K562 (cell line): ENCODE measurements around the gene CISD3. TPM values are rescaled to one million over a fixed set of nuclear protein-coding genes. Genes with fewer than 3 reads are reported as not detected.

ENCODE experiments used
- ATAC-seq: fragments of 200-7000 bp; cut with Tn5 transposase; 3 replicates; pipeline ENCODE4 v1.9.1; 2020; ENCODE audit warnings: moderate library complexity
- BruUV-seq: library from RNA; stranded (reverse); fragments of 400-500 nt; replicated peaks from 2 replicates; lab custom pipeline; 2021; lab: Mats Ljungman, UMichigan
- CTCF ChIA-PET: fragments of 300-600 bp; formaldehyde crosslinking; extraction: SDS; loops from one replicate; lab custom pipeline; 2021; ENCODE audit warnings: low intra/inter-chr PET ratio; lab: Yijun Ruan, JAX
- POLR2A ChIA-PET: fragments of 300-600, 350-650 bp; sonication (Branson Sonifier 250); formaldehyde crosslinking; extraction: SDS; loops from one replicate; lab custom pipeline; 2021; ENCODE audit warnings: antibody characterized with exemption, inconsistent platforms; lab: Yijun Ruan, JAX
- DNase-seq, 4 experiments: peaks; one replicate each; pipeline versions ENCODE4 v3.0.0 to v3.0.0-alpha.2; 2011 to 2018; ENCODE audit warnings: low spot score in 3 of 4, mixed read lengths in 3 of 4; ENCODE audit errors: extremely low read depth in 1 of 4
- FAIRE-seq: peaks from 2 replicates; lab custom pipeline; 2011; peaks lifted over from hg19 to GRCh38; lab: Jason Lieb, UNC
- H2AFZ ChIP-seq: 2 replicates; pipeline ENCODE4 v1.6.0; 2011; ENCODE audit warnings: low read depth, low read length, control low read depth, inconsistent platforms
- H3K27ac ChIP-seq: fragments of 200-600 bp; 3 replicates; pipeline ENCODE4 v1.8.0; 2011; ENCODE audit warnings: low read depth, mild to moderate bottlenecking, control low read depth, inconsistent platforms, low read length, moderate library complexity, mixed read lengths; ENCODE audit errors: extremely low read depth
- H3K27me3 ChIP-seq, 2 experiments: fragments of 300-600 bp in 1 of 2; 2 replicates in 1 of 2; 3 replicates in 1 of 2; pipeline versions ENCODE4 v1.6.0 to v1.8.0; 2011; ENCODE audit warnings: inconsistent platforms in 2 of 2, low read length in 2 of 2, mild to moderate bottlenecking in 1 of 2, mixed read lengths in 1 of 2, moderate library complexity in 1 of 2; ENCODE audit not compliant: control insufficient read depth in 2 of 2, insufficient read depth in 2 of 2
- H3K36me3 ChIP-seq: fragments of 300-600 bp; 3 replicates; pipeline ENCODE4 v1.8.0; 2011; ENCODE audit warnings: mild to moderate bottlenecking, low read length, inconsistent platforms; ENCODE audit not compliant: control insufficient read depth, insufficient read depth
- H3K4me1 ChIP-seq, 2 experiments: fragments of 200-600 bp in 1 of 2; replicated peaks in 1 of 2; 2 replicates in 1 of 2; 3 replicates in 1 of 2; pipeline versions ENCODE4 v1.5.1 to v1.8.0; 2011; ENCODE audit warnings: inconsistent platforms in 2 of 2, low read length in 2 of 2, mild to moderate bottlenecking in 1 of 2, mixed read lengths in 1 of 2, moderate library complexity in 1 of 2; ENCODE audit not compliant: control insufficient read depth in 2 of 2, insufficient read depth in 2 of 2
- H3K4me2 ChIP-seq: 2 replicates; pipeline ENCODE4 v1.6.1; 2011; ENCODE audit warnings: low read length, control low read depth, inconsistent platforms, mixed read lengths; ENCODE audit not compliant: insufficient read depth
- H3K4me3 ChIP-seq: fragments of 200-600 bp; sonication (generic), shearing (Covaris generic); 2 replicates; pipeline ENCODE4 v1.5.1; 2016; ENCODE audit warnings: control low read depth, inconsistent platforms
- H3K79me2 ChIP-seq: fragments of 200-600 bp; 3 replicates; pipeline ENCODE4 v1.8.0; 2011; ENCODE audit warnings: low read length, inconsistent platforms; ENCODE audit not compliant: control insufficient read depth, insufficient read depth
- H3K9ac ChIP-seq, 2 experiments: 2 replicates each; pipeline versions ENCODE4 v1.6.0 to v1.6.1; 2011; ENCODE audit warnings: low read depth in 2 of 2, low read length in 2 of 2, control low read depth in 1 of 2, inconsistent platforms in 1 of 2, mild to moderate bottlenecking in 1 of 2, mixed read lengths in 1 of 2; ENCODE audit not compliant: insufficient read depth in 1 of 2
- H3K9me1 ChIP-seq: one replicate; pipeline ENCODE4 v1.6.0; 2011; ENCODE audit warnings: inconsistent platforms, mild to moderate bottlenecking, low read length, moderate library complexity; ENCODE audit not compliant: control insufficient read depth, insufficient read depth
- H3K9me3 ChIP-seq: replicated peaks from 2 replicates; pipeline ENCODE4 v1.5.1; 2011; ENCODE audit warnings: low read depth, low read length, inconsistent platforms; ENCODE audit not compliant: control insufficient read depth, insufficient read depth
- H4K20me1 ChIP-seq: replicated peaks from 2 replicates; pipeline ENCODE4 v1.6.1; 2011; ENCODE audit warnings: low read length, inconsistent platforms, mixed read lengths; ENCODE audit not compliant: control insufficient read depth, insufficient read depth
- ARID2 ChIP-seq: fragments of 450-650 bp; IDR thresholded peaks from 2 replicates; pipeline ENCODE4 v1.6.1; 2017; ENCODE audit warnings: antibody characterized with exemption, mild to moderate bottlenecking
- CAMTA2 ChIP-seq: fragments of 250-450 bp; sonication (Bioruptor Pico); conservative IDR thresholded peaks from 2 replicates; pipeline ENCODE4 v1.5.1; 2022
- CHD4 ChIP-seq: fragments of 200-600 bp; sonication (generic); IDR thresholded peaks from 3 replicates; pipeline ENCODE4 v1.6.1; 2012; ENCODE audit warnings: low read depth, mild to moderate bottlenecking, mixed read lengths, low read length, inconsistent platforms; ENCODE audit not compliant: insufficient read depth, insufficient replicate concordance, poor library complexity, severe bottlenecking
- ELF2 ChIP-seq: fragments of 250-450 bp; sonication (Bioruptor Pico); IDR thresholded peaks from 2 replicates; pipeline ENCODE4 v1.5.0; 2021; ENCODE audit warnings: mild to moderate bottlenecking
- LCOR ChIP-seq: sonication (generic); formaldehyde crosslinking; IDR thresholded peaks from 2 replicates; pipeline ENCODE4 v1.8.0; 2022; ENCODE audit warnings: mild to moderate bottlenecking, missing genetic modification reagents
- MAFK ChIP-seq: IDR thresholded peaks from 2 replicates; pipeline ENCODE4 v1.6.1; 2011; ENCODE audit warnings: low read length, improper control_type of control experiment
- PHF8 ChIP-seq: fragments of 200-600 bp; sonication (generic); IDR thresholded peaks from 2 replicates; pipeline ENCODE4 v1.6.1; 2012; ENCODE audit warnings: mixed run types, mild to moderate bottlenecking, inconsistent platforms, low read length, moderate library complexity, borderline replicate concordance
- RAD51 ChIP-seq: fragments of 450-650 bp; IDR thresholded peaks from 2 replicates; pipeline ENCODE4 v1.7.1; 2016; ENCODE audit warnings: low read depth, mild to moderate bottlenecking, borderline replicate concordance
- RB1 ChIP-seq: fragments of 450-650 bp; IDR thresholded peaks from 2 replicates; pipeline ENCODE4 v1.6.1; 2017; ENCODE audit warnings: low read depth, mild to moderate bottlenecking
- SMC3 ChIP-seq: conservative IDR thresholded peaks from 2 replicates; pipeline ENCODE4 v1.6.1; 2011; ENCODE audit warnings: low read depth, low read length, improper control_type of control experiment; ENCODE audit not compliant: insufficient read depth
- TCFL5 ChIP-seq: fragments of 250-450 bp; sonication (Bioruptor Pico); conservative IDR thresholded peaks from 2 replicates; pipeline ENCODE4 v1.6.1; 2021; ENCODE audit warnings: mild to moderate bottlenecking, moderate library complexity, matching md5 sums
- ZBTB12 ChIP-seq: fragments of 250-450 bp; sonication (Bioruptor Pico); IDR thresholded peaks from 2 replicates; pipeline ENCODE4 v1.4.0; 2020
- ZC3H8 ChIP-seq: fragments of 450-650 bp; IDR thresholded peaks from 2 replicates; pipeline ENCODE4 v1.6.1; 2017
- ZNF75A ChIP-seq: fragments of 450-650 bp; formaldehyde crosslinking; IDR thresholded peaks from 2 replicates; pipeline ENCODE4 v1.4.0; 2020; ENCODE audit warnings: mild to moderate bottlenecking
- ZNF780A ChIP-seq: fragments of 250-450 bp; sonication (Bioruptor Pico); IDR thresholded peaks from 2 replicates; pipeline ENCODE4 v1.5.0; 2021; ENCODE audit warnings: mild to moderate bottlenecking
- WGBS: fragments of 100-300 bp; shearing (Covaris generic); methylation state at CpG from one replicate; pipeline ENCODE4 v1.1.6; 2016; ENCODE audit warnings: low coverage, mixed read lengths; ENCODE audit not compliant: insufficient coverage; ENCODE audit errors: missing lambda C conversion rate; 5-methylcytosine and 5-hydroxymethylcytosine counted together
- in situ Hi-C: fragments of 300-500 bp; cut with MboI; formaldehyde crosslinking; loops from 4 replicates; pipeline ENCODE4 v1.15.0; 2018; ENCODE audit warnings: inconsistent platforms, mixed read lengths
- intact Hi-C: fragments of 100-400 bp; cut with micrococcal nuclease; formaldehyde crosslinking; loops from 2 replicates; pipeline ENCODE4 v1.14.2; 2022
- polyA plus RNA-seq, 8 experiments: library from polyadenylated mRNA; depleted of rRNA in 4 of 8; stranded (reverse) in 5 of 8; unstranded in 3 of 8; fragments of >200 nt; fragmentation: Nextera tagmentation in 2 of 8; fragmentation: Illumina TruSeq in 1 of 8; extraction: Ambion mirVana in 2 of 8; extraction: Trizol in 1 of 8; gene quantifications; 2 replicates each; pipeline versions ENCODE4 v1.2.1 to v1.2.3, GENCODE V29; 2011 to 2014; ENCODE audit warnings: inconsistent platforms in 1 of 8, missing spikeins in 1 of 8
- total RNA-seq, 7 experiments: library from RNA; depleted of rRNA in 6 of 7; stranded (reverse); fragments of >200 nt in 6 of 7; fragmentation: Illumina TruSeq in 2 of 7; extraction: Trizol in 2 of 7; gene quantifications; 2 replicates each; pipeline versions ENCODE4 v1.2.1 to v1.2.3, GENCODE V29; 2011 to 2021; ENCODE audit warnings: low replicate concordance in 1 of 7
- TF ChIP-seq, protein P1 (sequence below): fragments of 450-650 bp; formaldehyde crosslinking; IDR thresholded peaks from 2 replicates; pipeline ENCODE4 v1.4.0; 2020; ENCODE audit warnings: mild to moderate bottlenecking, moderate library complexity
- TF ChIP-seq, protein P2 (sequence below): fragments of 250-450 bp; sonication (Bioruptor Pico); IDR thresholded peaks from 2 replicates; pipeline ENCODE4 v1.8.0; 2021; ENCODE audit warnings: moderate library complexity, mild to moderate bottlenecking, inconsistent platforms

The CISD3 gene
- total and polyA plus RNA-seq, 9 of the 15 experiments (the other 6 are each of a cell fraction or from before 2014, with no cell fraction given), result 5.0 to 60.7 (median 15.7) TPM

- WGBS, result 2% methylated on average over 26 of the region's 27 CpGs
- peak overlapping the region; percentile 65 to 96 for H3K9ac ChIP-seq
- peak overlapping the region; percentile 43 for H2AFZ ChIP-seq
- no peaks in the 10 kb centered on the region for H3K27me3 ChIP-seq
- ChIA-PET POLR2A (interaction anchor here (0.5 to 1.8 kb wide), 11 partner anchors 10 to 227 kb away, joined by 3 to 6 read pairs (median 3); partner anchors contain the start of gene MLLT6), CTCF (interaction anchor here (1.7 kb wide), 1 partner anchor 54 kb away, joined by 3 read pairs; no protein-coding TSS in a partner anchor)
- DNase-seq, result peak in 1 of 4 experiments; percentile 46
- H3K9me3 ChIP-seq, result no peaks in the 10 kb centered on the region
- intact Hi-C loops, result loop anchor here (1.0 kb wide), 1 partner anchor 53 kb away; no protein-coding TSS in a partner anchor
- in situ Hi-C loops, result loop anchor here (5.0 kb wide), 1 partner anchor 53 kb away; no protein-coding TSS in a partner anchor
- peaks cover 43 to 77% of the 10 kb centered on the region in 2 experiments for H3K4me1 ChIP-seq
- H3K4me2 ChIP-seq, result peak overlapping the region; percentile 88
- H3K4me3 ChIP-seq, result peak overlapping the region; percentile 55
- H3K27ac ChIP-seq, result peak overlapping the region; percentile 49
- peaks cover 24% of the 10 kb centered on the region for H3K79me2 ChIP-seq
- FAIRE-seq, result no peak
- peaks cover 43% of the 10 kb centered on the region; the same call in 2 of the 3 replicates for H3K36me3 ChIP-seq
- peaks cover 3% of the 10 kb centered on the region for H3K9me1 ChIP-seq
- BruUV-seq, result TSS peak; percentile 27
- 0 out of 3 replicates have a peak, but pooled peaks have one; percentile 1 for ATAC-seq
- 0 out of 2 replicates have a peak, but pooled peaks cover 3% of the 10 kb centered on the region for H4K20me1 ChIP-seq
- no peak for TF ChIP-seq SMC3
- no peak for TF ChIP-seq RB1
- TF ChIP-seq PHF8, result no peak
- no peak for TF ChIP-seq ZBTB12 (CRISPR knock-in tag)
- TF ChIP-seq, protein P1, sequence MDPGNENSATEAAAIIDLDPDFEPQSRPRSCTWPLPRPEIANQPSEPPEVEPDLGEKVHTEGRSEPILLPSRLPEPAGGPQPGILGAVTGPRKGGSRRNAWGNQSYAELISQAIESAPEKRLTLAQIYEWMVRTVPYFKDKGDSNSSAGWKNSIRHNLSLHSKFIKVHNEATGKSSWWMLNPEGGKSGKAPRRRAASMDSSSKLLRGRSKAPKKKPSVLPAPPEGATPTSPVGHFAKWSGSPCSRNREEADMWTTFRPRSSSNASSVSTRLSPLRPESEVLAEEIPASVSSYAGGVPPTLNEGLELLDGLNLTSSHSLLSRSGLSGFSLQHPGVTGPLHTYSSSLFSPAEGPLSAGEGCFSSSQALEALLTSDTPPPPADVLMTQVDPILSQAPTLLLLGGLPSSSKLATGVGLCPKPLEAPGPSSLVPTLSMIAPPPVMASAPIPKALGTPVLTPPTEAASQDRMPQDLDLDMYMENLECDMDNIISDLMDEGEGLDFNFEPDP (CRISPR knock-in tag), result no peak
- no peak for TF ChIP-seq LCOR (CRISPR knock-in tag)
- TF ChIP-seq CHD4, result no peak
- TF ChIP-seq ZC3H8, result no peak
- no peak for TF ChIP-seq CAMTA2 (CRISPR knock-in tag)
- no peak for TF ChIP-seq ZNF75A (CRISPR knock-in tag)
- TF ChIP-seq TCFL5 (CRISPR knock-in tag), result no peak
- TF ChIP-seq ARID2, result no peak
- TF ChIP-seq, protein P2, sequence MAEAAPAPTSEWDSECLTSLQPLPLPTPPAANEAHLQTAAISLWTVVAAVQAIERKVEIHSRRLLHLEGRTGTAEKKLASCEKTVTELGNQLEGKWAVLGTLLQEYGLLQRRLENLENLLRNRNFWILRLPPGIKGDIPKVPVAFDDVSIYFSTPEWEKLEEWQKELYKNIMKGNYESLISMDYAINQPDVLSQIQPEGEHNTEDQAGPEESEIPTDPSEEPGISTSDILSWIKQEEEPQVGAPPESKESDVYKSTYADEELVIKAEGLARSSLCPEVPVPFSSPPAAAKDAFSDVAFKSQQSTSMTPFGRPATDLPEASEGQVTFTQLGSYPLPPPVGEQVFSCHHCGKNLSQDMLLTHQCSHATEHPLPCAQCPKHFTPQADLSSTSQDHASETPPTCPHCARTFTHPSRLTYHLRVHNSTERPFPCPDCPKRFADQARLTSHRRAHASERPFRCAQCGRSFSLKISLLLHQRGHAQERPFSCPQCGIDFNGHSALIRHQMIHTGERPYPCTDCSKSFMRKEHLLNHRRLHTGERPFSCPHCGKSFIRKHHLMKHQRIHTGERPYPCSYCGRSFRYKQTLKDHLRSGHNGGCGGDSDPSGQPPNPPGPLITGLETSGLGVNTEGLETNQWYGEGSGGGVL (CRISPR knock-in tag), result no peak
- TF ChIP-seq ZNF780A (CRISPR knock-in tag), result no peak
- TF ChIP-seq ELF2 (CRISPR knock-in tag), result no peak
- 0 out of 2 replicates have a peak, but pooled peaks have one; percentile 21 for TF ChIP-seq RAD51
- no peak for TF ChIP-seq MAFK
Measured at GRCh38 chr17:38730526-38731379, 612 bp downstream of the CISD3 start.
